HCT116 (cell line): ENCODE data around the gene TRPV2.

Experiments used
- EZH2 ChIP-seq: fragments of 200-600 bp; sonication (generic); IDR thresholded peaks from 2 replicates; pipeline ENCODE4 v1.6.1; 2017; ENCODE audit warnings: antibody characterized with exemption, mixed run types
- RAD21 ChIP-seq: IDR thresholded peaks from 2 replicates; pipeline ENCODE4 v1.6.1; 2012; ENCODE audit warnings: low read depth, mild to moderate bottlenecking
- YY1 ChIP-seq: IDR thresholded peaks from 2 replicates; pipeline ENCODE4 v1.6.1; 2011; ENCODE audit warnings: low read length, low read depth, moderate library complexity, mild to moderate bottlenecking; ENCODE audit not compliant: insufficient replicate concordance; ENCODE audit errors: extremely low read depth
- TF ChIP-seq, protein P1 (sequence below), 3 experiments: fragments of 200-600 bp in 1 of 3; sonication (generic) in 1 of 3; IDR thresholded peaks in 2 of 3; conservative IDR thresholded peaks in 1 of 3; 2 replicates each; pipeline ENCODE4 v1.5.1; 2012 to 2017; ENCODE audit warnings: low read depth in 2 of 3, low read length in 2 of 3, antibody characterized with exemption in 1 of 3, borderline replicate concordance in 1 of 3, control low read depth in 1 of 3, mild to moderate bottlenecking in 1 of 3, mixed read lengths in 1 of 3, mixed run types in 1 of 3, moderate library complexity in 1 of 3; ENCODE audit not compliant: insufficient read depth in 1 of 3

GRCh38 chr17:16378636-16379282 is 36.6 kb upstream of the TRPV2 start:
- TF ChIP-seq RAD21 (no peak), EZH2 (no peak), YY1 (no peak)
- TF ChIP-seq, protein P1, sequence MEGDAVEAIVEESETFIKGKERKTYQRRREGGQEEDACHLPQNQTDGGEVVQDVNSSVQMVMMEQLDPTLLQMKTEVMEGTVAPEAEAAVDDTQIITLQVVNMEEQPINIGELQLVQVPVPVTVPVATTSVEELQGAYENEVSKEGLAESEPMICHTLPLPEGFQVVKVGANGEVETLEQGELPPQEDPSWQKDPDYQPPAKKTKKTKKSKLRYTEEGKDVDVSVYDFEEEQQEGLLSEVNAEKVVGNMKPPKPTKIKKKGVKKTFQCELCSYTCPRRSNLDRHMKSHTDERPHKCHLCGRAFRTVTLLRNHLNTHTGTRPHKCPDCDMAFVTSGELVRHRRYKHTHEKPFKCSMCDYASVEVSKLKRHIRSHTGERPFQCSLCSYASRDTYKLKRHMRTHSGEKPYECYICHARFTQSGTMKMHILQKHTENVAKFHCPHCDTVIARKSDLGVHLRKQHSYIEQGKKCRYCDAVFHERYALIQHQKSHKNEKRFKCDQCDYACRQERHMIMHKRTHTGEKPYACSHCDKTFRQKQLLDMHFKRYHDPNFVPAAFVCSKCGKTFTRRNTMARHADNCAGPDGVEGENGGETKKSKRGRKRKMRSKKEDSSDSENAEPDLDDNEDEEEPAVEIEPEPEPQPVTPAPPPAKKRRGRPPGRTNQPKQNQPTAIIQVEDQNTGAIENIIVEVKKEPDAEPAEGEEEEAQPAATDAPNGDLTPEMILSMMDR (IDR thresholded peaks at IDR 0.05 in 2 of 3, conservative IDR thresholded peaks at IDR 0.05 in 1 of 3; ENCODE audit: borderline replicate concordance in 1 of 3, insufficient read depth in 1 of 3, low read depth in 2 of 3, low read length in 2 of 3), result no peak
